ENCODE measurements around the gene SBNO1. TPM values are rescaled to one million over a fixed set of nuclear protein-coding genes. Genes with fewer than 3 reads are reported as not detected.

SBNO1 gene
- total RNA-seq, 2 donors from 2014 or later: 16.7 to 19.8 TPM

DNA sequence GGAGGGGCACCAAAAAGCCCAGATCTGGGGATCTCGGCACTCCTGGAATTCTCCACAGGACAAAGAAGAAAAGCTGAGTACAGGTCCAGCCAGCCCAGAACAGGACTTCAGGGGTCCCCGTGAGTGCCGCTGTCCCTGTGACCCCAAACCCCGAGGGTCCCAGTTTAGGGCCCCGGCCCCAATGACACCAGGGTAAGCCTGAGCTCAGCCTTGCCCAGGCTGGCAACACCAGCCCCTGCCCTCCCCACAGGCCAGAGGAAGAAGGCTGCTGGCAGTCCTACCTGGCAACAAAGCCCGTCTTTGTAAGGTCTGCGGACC lies 94.8 kb downstream of the SBNO1 start:
- Histone ChIP-seq H3K4me1 (peaks cover 0 to 38% of the 10 kb centered on the region in 2 donors), H3K4me3 (peak overlapping the region; percentile 72 to 77), H3K27me3 (no peaks in the 10 kb centered on the region), H3K36me3 (peaks cover 6% of the 10 kb centered on the region), H3K9me3 (no peaks in the 10 kb centered on the region), H3K27ac (peak overlapping the region; percentile 77 to 84)
- TF ChIP-seq, protein P1, sequence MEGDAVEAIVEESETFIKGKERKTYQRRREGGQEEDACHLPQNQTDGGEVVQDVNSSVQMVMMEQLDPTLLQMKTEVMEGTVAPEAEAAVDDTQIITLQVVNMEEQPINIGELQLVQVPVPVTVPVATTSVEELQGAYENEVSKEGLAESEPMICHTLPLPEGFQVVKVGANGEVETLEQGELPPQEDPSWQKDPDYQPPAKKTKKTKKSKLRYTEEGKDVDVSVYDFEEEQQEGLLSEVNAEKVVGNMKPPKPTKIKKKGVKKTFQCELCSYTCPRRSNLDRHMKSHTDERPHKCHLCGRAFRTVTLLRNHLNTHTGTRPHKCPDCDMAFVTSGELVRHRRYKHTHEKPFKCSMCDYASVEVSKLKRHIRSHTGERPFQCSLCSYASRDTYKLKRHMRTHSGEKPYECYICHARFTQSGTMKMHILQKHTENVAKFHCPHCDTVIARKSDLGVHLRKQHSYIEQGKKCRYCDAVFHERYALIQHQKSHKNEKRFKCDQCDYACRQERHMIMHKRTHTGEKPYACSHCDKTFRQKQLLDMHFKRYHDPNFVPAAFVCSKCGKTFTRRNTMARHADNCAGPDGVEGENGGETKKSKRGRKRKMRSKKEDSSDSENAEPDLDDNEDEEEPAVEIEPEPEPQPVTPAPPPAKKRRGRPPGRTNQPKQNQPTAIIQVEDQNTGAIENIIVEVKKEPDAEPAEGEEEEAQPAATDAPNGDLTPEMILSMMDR (IDR thresholded peaks at IDR 0.05): no peak
- DNase-seq (ENCODE audit: low spot score): no peak

DNA sequence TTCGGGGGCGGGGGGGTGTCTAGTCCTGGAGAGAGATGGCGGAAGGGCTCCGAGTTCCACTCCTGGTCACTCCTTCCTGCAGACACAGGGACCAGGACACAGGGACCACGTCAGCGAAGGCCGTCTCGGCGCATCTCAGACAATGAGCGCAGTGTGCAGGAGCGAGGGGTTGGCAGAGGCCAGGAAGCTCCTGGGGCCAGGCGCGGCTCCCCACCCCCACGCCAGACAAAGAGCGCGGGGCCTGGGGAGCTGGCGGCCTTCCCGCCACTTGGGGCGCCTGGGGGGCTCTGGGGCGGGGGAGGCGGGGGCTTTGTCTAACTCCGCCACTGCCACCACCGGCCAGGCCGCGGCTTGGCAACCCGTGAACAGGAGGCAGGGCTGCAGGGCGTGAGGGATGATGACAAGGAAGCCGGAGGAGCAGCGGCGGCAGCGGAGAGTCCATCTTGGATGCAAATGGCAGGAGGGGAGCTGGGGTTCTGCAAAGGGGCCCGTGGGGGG lies 95.2 kb downstream of the SBNO1 start:
- Histone ChIP-seq H3K4me3 (peak overlapping the region; percentile 72 to 77), H3K9me3 (no peaks in the 10 kb centered on the region), H3K4me1 (peaks cover 0 to 38% of the 10 kb centered on the region in 2 donors), H3K36me3 (peaks cover 11% of the 10 kb centered on the region), H3K27me3 (no peaks in the 10 kb centered on the region), H3K27ac (peak overlapping the region; percentile 77 to 84)
- TF ChIP-seq, protein P1 (IDR thresholded peaks at IDR 0.05): peak in 1 of 2 donors; percentile 40
- peak; percentile 84 for DNase-seq (ENCODE audit: low spot score)

DNA sequence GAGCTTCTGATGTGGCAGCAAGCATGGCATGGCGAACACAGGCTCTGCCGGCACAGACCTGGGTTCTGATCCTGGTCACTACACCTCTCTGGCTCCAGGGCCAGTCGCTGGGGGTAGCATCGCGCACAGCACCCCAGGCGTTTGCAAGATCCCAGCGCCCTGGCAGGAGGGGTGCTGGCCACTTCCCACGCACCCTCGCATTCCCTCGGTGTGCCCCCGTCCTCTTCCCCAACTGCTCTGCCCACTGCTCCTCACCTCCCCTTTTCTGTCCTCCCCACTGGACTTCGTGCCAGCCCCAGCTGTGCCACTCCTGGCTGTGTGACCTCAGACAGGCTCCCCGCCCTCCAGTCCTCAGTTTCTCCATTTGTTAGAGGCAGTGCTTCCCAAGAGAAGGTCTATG lies 95.8 kb downstream of the SBNO1 start:
- H3K36me3 ChIP-seq: peaks cover 12% of the 10 kb centered on the region
- H3K4me3 ChIP-seq: peak overlapping the region in 1 of 2 donors; percentile 77
- H3K4me1 ChIP-seq: peaks cover 0 to 38% of the 10 kb centered on the region in 2 donors
- TF ChIP-seq, protein P1 (IDR thresholded peaks at IDR 0.05): no peak
- peak overlapping the region; percentile 77 to 84 for H3K27ac ChIP-seq
- DNase-seq (ENCODE audit: low spot score): no peak
- no peaks in the 10 kb centered on the region for H3K9me3 ChIP-seq
- H3K27me3 ChIP-seq: no peaks in the 10 kb centered on the region

DNA sequence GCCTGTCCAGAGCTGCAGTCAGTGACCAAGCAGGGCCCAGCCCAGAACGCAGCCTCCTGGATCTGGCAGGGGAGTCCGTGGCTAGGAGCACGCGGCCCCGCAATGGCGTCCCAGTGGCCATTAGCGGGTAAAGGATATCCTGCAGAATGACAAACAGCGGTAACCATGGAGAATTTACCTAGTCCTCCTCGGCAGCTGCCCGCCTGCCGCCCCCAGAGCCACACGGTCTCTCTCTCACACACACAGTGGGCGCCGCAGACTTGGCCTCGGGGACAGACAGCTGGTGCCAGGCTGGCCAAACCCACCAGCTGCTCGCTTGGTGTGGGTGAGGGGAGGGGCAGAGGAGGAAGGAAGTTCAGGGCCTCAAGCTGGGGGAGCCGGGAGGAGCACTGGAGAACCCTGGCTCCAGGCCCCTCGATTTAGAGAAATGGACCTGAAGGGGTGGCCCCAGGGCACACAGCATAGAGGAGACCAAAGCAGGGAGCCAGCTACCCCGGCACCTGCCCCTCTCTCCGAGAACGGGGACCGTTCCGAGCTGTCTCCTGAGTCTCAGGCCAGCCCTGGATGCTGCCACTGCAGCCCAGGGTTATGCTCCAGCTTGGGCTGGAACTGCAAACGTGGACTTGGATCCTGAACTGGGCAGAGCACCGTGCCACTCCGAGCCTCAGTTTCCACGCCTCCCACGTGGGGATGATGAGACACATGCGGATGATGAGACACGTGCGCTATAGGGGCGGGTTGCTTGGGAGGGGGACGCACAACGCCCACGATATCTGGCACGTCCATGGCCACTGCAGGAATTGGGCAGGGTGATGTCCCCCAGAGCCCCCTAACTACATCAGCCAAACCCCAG lies 96.4 kb downstream of the SBNO1 start:
- Histone ChIP-seq H3K27me3 (no peaks in the 10 kb centered on the region), H3K27ac (peak overlapping the region; percentile 15 to 84), H3K4me1 (peaks cover 0 to 38% of the 10 kb centered on the region in 2 donors), H3K4me3 (peak overlapping the region in 1 of 2 donors; percentile 77), H3K36me3 (peaks cover 18% of the 10 kb centered on the region), H3K9me3 (no peaks in the 10 kb centered on the region)
- TF ChIP-seq, protein P1 (IDR thresholded peaks at IDR 0.05): no peak
- no peak for DNase-seq (ENCODE audit: low spot score)

DNA sequence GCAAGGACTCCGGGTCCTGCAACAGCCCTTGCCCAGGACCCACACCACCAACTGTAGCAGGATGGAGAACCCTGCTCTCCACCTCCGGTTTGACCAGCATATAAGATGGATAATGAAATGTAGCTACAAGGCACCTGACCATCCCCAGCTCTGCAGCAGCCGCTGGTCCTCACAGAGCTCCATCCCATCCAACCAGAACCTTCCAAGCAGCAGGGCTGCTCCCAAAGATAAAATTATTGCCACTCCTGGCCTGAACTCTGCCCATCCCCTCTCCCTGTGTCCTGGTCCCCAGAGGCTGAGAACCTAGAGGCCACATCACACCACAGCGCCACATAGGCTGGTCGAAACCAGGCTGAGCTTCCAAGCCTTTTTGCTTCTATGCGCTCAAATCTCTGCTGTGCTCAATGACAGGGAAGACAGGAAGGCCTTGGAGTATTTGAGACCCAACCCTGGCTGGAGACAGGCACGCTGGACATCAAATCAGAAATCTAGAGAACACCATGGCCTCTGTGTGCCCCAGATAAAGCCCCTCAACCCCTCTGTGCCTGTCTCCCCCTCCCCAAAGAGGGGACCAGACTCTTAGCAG lies 97.2 kb downstream of the SBNO1 start:
- Histone ChIP-seq H3K27me3 (no peaks in the 10 kb centered on the region), H3K4me1 (peaks cover 0 to 35% of the 10 kb centered on the region in 2 donors), H3K4me3 (no peak overlapping the region), H3K9me3 (no peaks in the 10 kb centered on the region), H3K36me3 (peaks cover 21% of the 10 kb centered on the region), H3K27ac (peak overlapping the region in 1 of 2 donors; percentile 84)
- DNase-seq (ENCODE audit: low spot score): no peak
- TF ChIP-seq, protein P1 (IDR thresholded peaks at IDR 0.05): no peak
